HG03060 (cell line): ENCODE results near the gene KIAA0232.
"Not testable (repeated sequence)": the region's sequence is repeated elsewhere in the genome, so short reads cannot be mapped to it uniquely, and the experiment has no call there.

Experiments
- ATAC-seq: cut with Tn5 transposase; IDR thresholded peaks from one replicate; pipeline ENCODE4 v1.9.1; 2021; ENCODE audit warnings: low read depth, moderate number of reproducible peaks; ENCODE audit not compliant: unreplicated experiment

The KIAA0232 gene

DNA sequence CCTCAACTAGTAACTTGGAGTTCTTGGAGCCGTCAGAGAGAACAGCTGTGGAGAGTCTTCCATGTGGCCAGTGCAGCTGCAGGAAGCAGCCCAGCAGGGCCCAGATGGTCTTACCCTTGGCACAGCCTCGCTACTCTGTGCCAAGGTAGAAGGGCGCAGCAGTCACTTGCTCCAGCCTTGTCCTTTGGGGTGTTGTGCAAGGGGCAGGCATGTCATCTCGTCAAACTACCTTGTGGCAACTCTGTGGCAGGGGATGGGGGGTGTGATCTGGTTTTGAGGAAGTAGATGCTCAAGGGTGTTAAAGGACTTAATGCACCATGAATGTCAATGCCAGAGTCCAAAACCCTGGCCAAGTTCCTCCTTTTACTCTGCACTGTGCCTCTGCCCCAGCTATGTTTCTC lies 92.9 kb downstream of the KIAA0232 start:
- ATAC-seq = no peak

DNA sequence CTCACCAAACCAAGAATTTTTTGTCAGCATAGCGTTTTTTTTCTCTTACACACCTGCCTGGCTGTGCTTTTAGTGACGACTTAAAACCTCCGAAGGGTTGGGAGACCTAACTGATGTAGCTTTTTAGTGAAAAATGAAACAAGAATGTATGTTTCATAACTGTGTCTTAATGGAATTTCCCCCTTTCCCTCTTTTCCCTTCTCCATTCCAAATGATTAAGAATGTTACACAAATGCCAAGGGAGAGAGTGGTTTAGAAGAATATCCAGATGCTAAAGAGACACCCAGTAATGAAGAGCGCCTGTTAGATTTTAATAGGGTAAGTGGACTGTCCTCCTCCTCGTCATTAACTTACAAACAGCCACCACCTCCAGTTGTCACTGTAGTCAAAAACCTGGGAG lies 93.9 kb downstream of the KIAA0232 start:
- no peak for ATAC-seq

DNA sequence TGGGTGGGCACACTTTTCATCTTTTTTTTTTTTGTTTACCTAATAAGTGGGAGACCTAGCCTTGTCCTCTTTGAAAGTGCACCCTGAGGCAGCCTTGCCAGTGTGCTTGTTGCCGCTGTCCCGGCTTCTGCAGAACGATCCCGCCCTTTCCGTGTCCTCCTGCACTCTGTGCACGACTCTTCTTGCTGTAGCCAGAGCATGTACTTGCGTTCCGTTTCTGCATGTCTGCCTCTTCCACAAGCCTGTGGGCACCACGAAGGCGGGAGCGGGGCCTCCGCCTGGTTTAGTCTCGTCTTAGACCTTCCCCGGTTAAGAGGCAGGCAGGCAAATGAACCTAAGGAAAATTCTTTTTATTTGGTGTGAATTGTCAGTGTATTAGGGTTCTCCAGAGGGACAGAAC lies 94.5 kb downstream of the KIAA0232 start:
- no peak for ATAC-seq

DNA sequence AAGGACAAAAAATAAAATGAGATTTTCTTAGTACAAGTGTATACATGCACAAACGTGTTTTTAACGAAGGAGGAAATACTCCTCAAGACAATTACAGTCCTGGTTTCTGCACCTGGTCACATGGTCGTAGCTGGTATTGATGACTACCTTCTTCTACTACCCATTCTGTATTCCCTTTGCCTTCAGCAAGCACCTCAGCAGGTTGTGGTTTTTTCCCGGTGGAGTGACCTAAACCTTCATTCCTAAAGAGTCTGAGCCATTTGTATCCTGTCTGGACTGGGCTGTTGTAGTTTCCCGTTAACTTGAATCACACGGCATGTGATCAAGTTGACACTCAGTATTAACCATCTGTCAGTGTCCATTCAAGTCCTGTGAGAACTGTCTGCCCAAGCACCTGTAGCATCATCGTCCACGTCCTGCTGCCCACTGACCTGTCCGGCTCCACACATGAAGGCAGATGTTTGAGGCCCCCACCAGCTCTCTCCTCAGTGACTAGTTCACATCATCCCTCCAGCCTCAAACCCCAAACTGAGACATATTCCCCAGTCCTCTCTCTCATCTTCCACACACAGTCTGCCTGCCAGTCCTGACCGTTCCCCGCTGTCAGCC lies 96.0 kb downstream of the KIAA0232 start:
- no peak for ATAC-seq

DNA sequence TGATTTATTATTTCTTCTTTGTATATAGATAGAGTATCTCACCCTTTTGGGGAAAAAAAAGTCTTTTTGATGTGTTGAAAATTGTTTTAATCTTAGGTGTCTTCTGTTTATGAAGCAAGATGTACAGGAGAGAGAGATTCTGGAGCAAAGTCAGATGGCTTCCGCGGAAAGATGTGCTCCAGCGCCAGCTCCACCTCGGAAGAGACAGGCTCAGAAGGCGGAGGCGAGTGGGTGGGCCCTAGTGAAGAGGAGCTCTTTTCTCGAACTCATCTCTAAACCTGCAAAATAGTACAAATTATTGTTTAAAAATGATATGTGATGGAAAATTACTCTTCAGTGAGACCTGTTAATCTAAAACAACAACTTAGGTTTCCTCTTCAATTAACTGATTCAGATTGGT lies 98.2 kb downstream of the KIAA0232 start:
- ATAC-seq = no peak

DNA sequence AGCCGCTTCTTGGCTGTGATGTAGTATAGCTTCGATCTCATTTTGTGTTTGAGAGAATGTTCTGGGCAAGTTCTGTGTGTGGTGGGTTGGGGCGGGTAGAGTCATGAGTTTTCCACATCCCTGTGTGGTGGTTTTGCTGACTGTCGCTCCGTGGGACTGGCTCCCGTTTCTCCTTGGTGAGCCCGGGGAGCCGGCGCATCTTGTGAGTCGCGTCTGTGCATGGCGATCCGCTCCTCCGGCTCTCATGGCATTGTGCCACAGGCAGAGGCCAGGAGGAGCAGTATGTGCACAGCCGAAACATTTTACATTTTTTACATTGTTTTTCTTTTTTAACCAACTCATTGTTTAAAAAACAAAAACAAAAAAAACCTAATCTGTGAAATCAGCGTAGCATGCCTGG lies 99.4 kb downstream of the KIAA0232 start:
- no peak for ATAC-seq

DNA sequence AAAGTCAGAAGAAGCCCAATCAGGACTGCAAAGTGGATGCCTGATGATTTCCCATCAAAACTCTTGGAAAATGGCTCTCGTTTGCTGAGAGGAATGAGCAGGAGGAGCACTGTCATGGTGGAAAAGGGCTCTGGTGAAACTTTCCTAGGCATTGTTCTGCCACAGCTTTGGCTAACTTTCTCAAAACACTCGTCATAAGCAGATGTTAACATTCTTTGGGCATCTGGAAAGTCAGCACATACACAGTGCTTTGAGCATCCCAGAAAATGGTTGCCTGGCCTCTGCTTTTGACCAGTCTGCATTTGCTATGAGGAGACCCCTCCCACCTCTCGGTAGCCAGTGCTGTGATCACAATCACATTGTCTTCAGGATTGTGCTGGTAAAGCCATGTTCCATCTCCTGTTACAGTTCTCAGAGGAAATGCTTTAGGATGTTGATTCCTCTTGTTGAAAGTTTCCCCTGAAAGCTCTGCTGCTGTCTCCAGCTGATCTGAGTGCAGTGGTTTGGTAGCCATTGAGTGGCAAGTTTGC lies 101.9 kb downstream of the KIAA0232 start:
- no peak for ATAC-seq

DNA sequence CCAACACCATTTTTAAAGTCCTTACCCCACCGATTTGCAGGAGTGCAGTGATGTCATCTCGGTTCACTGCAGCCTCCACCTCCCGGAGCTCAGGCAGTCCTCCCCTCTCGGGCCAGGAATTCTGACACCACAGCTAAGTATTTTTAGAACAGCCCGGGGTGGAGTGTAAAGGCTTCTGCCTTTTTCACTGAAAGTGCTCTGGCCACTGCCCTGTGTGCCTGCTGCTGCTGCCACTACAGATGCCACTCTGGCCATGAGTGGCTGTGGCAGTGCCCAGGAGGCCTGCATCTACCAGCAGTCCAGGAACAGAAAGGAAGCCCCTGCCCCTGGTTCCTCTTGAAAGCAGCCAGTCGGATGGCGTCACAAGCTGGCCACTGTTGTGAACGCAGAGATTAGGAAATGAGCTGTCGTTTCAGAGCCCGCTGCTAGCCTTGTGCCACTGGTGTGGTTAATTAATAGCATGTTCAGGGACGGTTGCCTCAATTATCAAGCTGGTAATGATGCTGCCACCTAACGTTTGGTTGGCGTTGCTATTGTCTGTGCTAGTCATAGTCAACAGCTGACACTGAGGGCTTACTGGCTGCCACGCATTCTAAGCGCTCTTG lies 103.5 kb downstream of the KIAA0232 start:
- ATAC-seq = no peak

DNA sequence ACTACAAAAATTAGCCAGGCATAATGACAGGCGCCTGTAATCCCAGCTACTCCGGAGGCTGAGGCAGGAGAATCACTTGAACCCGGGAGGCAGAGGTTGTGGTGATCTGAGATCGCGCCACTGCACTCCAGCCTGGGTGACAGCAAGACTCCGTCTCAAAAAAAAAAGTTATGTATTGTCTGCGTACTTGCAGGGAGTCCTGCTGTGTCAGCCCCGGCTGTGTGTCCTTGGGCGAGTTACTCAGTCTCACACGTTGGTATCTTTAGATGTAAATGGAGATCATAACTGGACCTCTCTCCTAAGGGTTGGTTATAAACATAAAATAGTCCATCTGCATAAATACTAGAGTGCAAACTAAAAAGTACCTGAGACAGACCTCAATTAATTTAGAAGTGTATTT lies 104.4 kb downstream of the KIAA0232 start:
- no peak for ATAC-seq

DNA sequence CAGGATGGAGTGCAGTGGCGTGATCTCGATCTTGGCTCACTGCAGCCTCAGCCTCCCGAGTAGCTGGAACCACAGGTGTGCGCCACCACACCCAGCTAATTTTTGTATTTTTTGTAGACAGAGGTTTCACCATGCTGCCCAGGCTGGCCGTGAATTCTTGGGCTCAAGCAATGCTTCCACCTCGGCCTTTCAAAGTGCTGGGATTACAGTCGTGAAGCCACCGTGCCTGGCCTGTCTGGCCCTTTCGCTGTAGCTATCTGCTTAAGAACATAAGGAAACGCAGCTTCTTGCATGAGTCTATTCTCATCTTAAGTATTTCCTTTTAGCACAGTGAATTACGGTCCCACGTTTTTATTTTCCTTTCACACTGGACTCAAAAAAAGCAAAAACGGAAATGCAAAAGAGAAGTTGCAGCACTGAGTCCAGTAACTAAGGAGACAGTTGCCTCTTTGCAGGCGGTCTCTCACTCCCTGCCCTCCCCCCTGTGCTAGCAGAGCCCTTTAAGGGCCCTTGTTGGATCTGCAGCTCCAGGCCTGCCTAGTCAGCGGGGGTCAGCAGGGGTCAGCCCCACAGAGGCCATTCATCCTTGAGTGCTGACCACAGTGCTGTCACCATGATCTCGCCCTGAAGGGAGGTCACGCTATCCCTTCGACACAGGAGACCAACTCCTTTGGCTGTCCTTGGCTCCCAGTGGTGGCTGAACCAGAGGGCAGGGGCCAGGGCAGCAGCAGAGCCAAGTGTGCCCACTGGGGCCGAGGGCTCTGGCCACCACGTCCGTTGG lies 105.3 kb downstream of the KIAA0232 start:
- no peak for ATAC-seq

DNA sequence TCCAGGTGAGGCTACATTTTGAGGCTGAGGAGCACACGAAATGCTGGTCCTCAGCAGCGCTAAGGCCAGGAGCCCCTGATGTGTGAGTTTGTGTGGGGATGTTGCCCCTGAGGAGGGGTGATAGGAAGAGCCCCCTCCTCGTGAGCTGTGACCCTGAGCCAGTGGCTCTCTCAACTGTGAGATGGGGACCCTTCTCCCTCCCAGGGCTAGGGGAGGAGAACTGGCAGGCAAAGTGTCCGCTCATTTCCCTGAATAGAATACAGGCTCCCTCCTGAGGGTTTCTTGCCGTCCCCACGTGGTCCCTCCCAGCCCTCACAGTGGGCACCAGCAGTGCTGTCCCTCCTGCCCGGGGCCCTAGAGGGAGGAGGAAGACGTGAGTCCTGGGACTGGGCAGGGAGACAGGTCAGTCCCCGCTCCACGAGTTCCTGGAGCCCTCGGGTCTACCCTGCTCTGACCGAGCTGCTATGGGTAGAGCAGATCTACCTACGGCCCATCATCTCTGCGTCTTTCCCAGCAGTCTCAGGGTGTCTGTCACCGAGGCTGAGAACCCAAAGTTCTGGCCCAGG lies 106.1 kb downstream of the KIAA0232 start:
- no peak for ATAC-seq

DNA sequence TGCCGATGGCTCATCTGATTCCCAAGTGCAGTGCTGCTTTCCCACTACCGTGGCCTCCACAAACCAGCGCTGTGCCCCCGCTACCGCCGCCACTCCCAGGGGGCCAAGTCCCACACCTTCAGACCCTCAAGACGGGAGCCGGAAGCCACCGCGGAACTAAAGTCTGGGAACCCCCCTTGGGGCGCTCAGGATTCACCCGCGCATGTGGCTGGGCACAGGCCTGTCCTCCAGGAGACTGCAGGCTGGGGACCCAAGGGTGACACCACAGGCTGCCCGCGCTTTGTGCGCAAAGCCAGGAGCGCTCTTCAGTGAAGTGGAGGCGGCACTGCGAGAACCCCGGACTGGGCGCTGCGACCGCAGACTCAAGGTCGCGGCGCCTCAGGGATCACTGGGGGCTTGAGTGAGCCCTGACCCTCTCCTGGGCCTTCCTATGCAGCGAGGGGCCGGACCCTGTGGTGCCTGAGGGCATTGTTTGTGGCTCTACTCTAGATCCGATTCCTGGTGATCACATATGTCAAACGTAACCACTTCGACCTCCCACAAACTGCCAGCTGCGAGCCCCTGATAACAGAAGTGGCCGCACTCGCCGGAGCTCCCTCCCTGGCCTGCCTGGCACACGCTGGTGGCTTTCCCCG lies 106.7 kb downstream of the KIAA0232 start:
- no peak for ATAC-seq

DNA sequence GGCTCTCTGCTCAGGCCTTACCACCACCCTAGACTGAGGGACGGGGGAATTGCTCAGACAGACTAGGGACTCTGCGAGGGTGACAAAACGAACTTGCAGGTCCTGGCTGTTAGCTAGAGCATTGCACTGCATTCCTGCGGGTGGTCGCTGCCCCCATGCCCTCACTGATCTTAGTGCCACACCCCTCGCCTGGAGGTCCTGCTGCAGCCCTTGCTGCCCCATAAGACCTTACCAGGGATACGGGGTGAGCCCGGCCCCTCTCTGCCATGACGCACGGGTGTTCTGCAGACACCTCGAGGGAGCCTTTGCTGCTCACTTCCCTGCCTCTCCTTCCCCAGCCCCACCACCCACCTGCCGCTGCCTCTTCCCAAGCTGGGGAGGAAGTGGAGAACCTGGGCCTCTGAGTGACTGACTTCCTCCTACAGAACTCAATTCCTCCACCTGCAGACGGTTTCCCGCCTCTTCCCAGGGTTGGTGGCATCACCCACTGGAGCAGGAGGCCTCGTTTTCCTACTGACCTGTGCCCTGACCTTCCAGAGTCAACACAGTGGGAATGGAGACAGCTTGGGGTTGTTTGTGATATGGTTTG lies 107.3 kb downstream of the KIAA0232 start:
- no peak for ATAC-seq

DNA sequence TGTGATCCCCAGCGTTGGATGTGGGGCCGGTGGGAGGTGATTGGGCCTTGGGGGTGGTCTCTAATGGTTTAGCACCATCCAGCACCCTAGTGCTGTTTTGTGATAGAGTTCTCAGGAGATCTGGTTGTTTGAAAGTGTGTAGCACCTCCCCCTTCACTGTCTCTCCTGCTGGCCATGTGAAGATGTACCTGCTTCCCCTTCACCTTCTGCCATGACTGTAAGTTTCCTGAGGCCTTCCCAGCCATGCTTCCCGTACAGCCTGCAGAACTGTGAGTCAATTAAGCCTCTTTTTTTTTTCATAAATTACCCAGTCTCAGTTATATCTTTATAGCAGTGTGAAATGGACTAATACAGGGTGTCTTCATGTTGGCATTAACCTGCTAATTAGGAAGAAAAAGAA lies 107.8 kb downstream of the KIAA0232 start:
- no peak for ATAC-seq

DNA sequence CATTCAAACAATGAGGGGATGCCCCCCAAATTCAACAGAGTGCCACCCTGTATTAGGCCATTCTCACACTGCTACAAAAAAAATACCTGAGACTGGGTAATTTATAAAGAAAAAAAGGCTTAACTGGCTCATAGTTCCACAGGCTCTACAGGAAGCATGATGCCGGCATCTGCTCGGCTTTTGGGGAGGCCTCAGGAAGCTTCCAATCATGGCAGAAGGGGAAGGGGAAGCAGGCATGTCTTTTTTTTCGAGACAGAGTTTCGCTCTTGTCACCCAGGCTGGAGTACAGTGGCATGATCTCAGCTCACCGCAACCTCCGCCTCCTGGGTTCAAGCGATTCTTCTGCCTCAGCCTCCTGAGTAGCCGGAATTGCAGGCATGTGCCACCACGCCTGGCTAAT lies 108.4 kb downstream of the KIAA0232 start:
- ATAC-seq = not testable (repeated sequence)

DNA sequence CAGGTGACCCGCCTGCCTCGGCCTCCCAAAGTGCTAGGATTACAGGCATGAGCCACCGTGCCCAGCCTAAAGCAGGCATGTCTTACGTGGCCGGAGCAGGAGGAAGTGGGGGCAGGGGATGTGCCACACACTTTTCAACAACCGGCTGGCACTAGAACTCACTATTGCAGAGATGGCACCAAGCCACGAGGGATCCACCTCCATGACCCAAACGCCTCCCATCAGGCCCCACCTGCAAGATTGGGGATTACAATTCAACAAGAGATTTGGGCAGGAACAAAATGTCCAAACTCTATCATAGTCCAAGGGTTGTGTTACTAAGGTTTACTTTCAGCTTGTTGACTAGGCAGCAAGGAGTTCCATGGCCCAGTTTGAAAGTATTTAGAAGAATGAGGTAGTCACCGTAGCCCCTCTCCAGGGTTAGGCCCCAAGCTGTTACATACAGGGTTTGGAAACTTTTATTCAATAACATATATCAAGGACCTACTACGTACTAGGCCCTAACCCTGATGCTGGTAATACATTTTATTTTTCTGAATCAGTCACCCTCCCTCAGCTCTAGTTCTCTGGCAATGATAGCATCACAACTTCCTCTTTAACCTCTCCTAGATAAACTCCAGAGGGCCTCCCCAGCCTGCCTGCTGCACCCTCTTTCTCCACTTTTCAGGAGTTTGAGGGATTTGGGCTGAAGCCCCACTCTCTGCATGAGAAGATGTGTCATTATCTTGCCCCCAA lies 109.1 kb downstream of the KIAA0232 start:
- ATAC-seq = no peak

DNA sequence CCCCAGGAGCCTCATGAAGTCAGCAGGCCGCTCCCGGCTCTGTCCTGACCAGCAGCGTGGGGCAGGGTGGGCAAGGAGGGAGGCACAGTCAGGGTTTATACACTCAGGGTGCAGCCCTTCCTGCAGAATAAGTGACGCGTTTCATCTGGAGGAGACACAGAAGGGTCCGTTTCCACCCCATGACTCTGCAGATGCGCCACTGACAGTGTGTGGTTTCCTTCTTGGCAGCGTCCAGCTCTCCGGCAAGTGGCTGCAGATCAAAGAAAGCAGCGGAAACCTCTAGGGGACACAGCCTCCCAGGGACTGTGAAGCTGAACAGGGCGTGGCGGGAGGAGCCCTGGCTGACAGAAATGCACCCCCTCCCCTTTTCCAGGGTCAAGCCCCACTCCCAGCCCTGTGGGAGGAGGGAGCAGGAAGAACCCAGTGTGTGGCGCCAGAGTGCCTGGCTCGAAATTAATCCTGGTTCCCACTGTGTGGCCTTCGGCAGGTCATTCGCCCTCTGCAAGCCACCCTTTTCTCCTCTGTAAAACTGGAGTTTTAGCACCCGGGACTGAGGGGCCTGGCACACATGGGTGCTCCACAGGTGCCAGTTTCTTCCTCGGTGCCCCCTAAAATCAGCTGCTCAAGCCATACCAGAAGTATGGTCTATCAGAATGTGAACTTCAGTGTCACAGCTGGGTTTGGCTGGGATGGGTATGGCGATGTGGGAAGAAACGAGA lies 109.8 kb downstream of the KIAA0232 start:
- ATAC-seq = no peak

DNA sequence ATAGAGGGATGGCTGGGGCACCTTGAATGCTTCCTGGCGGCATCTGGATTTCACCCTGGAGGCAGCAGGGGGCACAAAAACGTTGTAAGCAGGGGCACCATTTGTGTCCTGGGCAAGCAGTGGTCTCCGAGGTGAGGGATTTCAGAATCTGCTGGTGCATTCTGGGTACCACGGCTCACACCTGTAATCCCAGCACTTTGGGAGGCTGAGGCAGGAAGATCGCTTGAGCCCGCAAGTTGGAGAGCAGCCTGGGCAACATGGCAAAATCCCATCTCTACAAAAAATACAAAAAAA lies 110.3 kb downstream of the KIAA0232 start:
- no peak for ATAC-seq

DNA sequence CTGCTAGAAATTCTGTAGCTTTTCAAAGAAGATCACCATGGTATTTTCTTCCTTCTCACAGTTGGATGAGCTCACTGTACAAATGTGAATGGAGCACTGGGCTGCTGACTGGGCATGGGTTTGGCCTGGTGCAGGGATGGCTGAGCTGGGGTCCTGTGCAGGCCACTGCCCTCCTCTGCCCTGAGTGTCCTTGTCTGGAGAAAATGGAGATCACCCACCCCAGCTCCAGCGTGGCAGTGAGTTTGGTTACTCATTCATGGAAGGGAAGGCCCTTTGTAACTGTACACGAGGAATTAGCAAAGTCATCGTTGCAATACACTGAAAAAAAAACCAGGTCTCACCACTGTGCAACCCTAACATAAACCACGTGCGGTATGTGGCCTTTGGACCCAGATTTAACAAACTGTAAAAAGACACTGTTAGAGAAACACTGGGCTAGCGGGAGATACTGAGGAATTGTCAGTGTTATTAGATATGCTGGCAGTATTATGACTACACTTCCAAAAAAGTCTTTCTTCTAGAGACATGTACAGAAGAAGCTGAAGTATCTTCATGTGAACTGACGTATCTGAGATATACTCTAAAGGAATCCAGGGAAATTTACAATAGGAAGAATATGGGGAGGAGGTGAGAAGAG lies 111.0 kb downstream of the KIAA0232 start:
- no peak for ATAC-seq
